Progenitor cell of endocrine pancreas (in vitro differentiated cells): ENCODE data around the gene HIVEP3. TPM values are rescaled to one million over a fixed set of nuclear protein-coding genes. Genes with fewer than 3 reads are reported as not detected.

Experiments used
- DNase-seq: peaks from one replicate; pipeline ENCODE4 v3.0.0; 2021; ENCODE audit warnings: low spot score; ENCODE audit not compliant: unreplicated experiment
- H3K27ac Mint-ChIP-seq: 2 replicates; pipeline ENCODE4 v1.8.0; 2021; ENCODE audit warnings: mild to moderate bottlenecking, moderate library complexity, mixed read lengths
- H3K27me3 Mint-ChIP-seq: 2 replicates; pipeline ENCODE4 v1.8.0; 2021; ENCODE audit warnings: mixed read lengths
- H3K36me3 Mint-ChIP-seq: 2 replicates; pipeline ENCODE4 v1.8.0; 2022; ENCODE audit warnings: mixed read lengths; ENCODE audit not compliant: insufficient read depth
- H3K4me1 Mint-ChIP-seq: 2 replicates; pipeline ENCODE4 v1.8.0; 2021; ENCODE audit warnings: low read depth, mixed read lengths
- H3K4me3 Mint-ChIP-seq: 2 replicates; pipeline ENCODE4 v1.8.0; 2021; ENCODE audit warnings: low read depth, mild to moderate bottlenecking, moderate library complexity, mixed read lengths
- H3K9me3 Mint-ChIP-seq: 2 replicates; pipeline ENCODE4 v1.8.0; 2021; ENCODE audit warnings: low read depth, mixed read lengths
- CTCF ChIP-seq: fragments of 200-600 bp; sonication (generic); IDR thresholded peaks from one replicate; pipeline ENCODE4 v1.5.0; 2021; ENCODE audit warnings: antibody characterized with exemption, mild to moderate bottlenecking; ENCODE audit not compliant: unreplicated experiment
- total RNA-seq: library from RNA; stranded (reverse); gene quantifications from 2 replicates; pipeline ENCODE4 v1.2.1, GENCODE V29; 2021

The HIVEP3 gene
- total RNA-seq, 1 donor from 2014 or later = 1.1 TPM

GRCh38 chr1:41894101-41894807, 24.5 kb downstream of the HIVEP3 start:
- H3K27ac Mint-ChIP-seq = no peak overlapping the region
- no peaks in the 10 kb centered on the region for H3K9me3 Mint-ChIP-seq
- H3K4me1 Mint-ChIP-seq = peaks cover 26% of the 10 kb centered on the region
- no peaks in the 10 kb centered on the region for H3K36me3 Mint-ChIP-seq
- no peak for DNase-seq
- TF ChIP-seq CTCF = no peak
- peaks cover 3% of the 10 kb centered on the region for H3K27me3 Mint-ChIP-seq
- no peak overlapping the region for H3K4me3 Mint-ChIP-seq

GRCh38 chr1:41892301-41892781, 26.4 kb downstream of the HIVEP3 start:
- no peak for TF ChIP-seq CTCF

GRCh38 chr1:41891199-41891896, 27.4 kb downstream of the HIVEP3 start:
- DNase-seq = no peak
- Mint-ChIP-seq H3K9me3 (no peaks in the 10 kb centered on the region), H3K27me3 (peaks cover 3% of the 10 kb centered on the region), H3K4me3 (no peak overlapping the region), H3K36me3 (no peaks in the 10 kb centered on the region), H3K27ac (peak overlapping the region; percentile 17), H3K4me1 (peaks cover 26% of the 10 kb centered on the region)
- TF ChIP-seq CTCF = no peak

More at GRCh38 chr1:41892301-41892781, 26.4 kb downstream of the HIVEP3 start:
- no peaks in the 10 kb centered on the region for H3K9me3 Mint-ChIP-seq
- DNase-seq = no peak
- H3K27ac Mint-ChIP-seq = no peak overlapping the region
- H3K4me3 Mint-ChIP-seq = no peak overlapping the region
- H3K4me1 Mint-ChIP-seq = peaks cover 26% of the 10 kb centered on the region
- H3K27me3 Mint-ChIP-seq = peaks cover 3% of the 10 kb centered on the region
- no peaks in the 10 kb centered on the region for H3K36me3 Mint-ChIP-seq

GRCh38 chr1:41890825-41891198, 27.9 kb downstream of the HIVEP3 start:
- Mint-ChIP-seq H3K9me3 (no peaks in the 10 kb centered on the region), H3K27ac (peak overlapping the region; percentile 17), H3K4me3 (no peak overlapping the region), H3K36me3 (no peaks in the 10 kb centered on the region), H3K4me1 (peaks cover 26% of the 10 kb centered on the region), H3K27me3 (peaks cover 3% of the 10 kb centered on the region)
- DNase-seq = no peak
- no peak for TF ChIP-seq CTCF

- H3K36me3 Mint-ChIP-seq = no peaks in the 10 kb centered on the region
- no peak for TF ChIP-seq CTCF
- no peaks in the 10 kb centered on the region for H3K9me3 Mint-ChIP-seq
- peaks cover 3% of the 10 kb centered on the region for H3K27me3 Mint-ChIP-seq
- H3K27ac Mint-ChIP-seq = no peak overlapping the region
- no peak for DNase-seq
- no peak overlapping the region for H3K4me3 Mint-ChIP-seq
- peaks cover 24% of the 10 kb centered on the region for H3K4me1 Mint-ChIP-seq
Measured at GRCh38 chr1:41889506-41890414, 29.0 kb downstream of the HIVEP3 start.
